HG02642 (cell line): Measurements from ENCODE around the gene NTN1.
A peak's percentile ranks its signal among the peaks of the same experiment; 100 is the strongest.

Source experiments
- ATAC-seq: cut with Tn5 transposase; IDR thresholded peaks from one replicate; pipeline ENCODE4 v1.9.1; 2021; ENCODE audit warnings: mild to moderate bottlenecking; ENCODE audit not compliant: unreplicated experiment, poor library complexity

Gene NTN1

GRCh38 chr17:9237661-9238301 lies 216.5 kb downstream of the NTN1 start:
- no peak for ATAC-seq

GRCh38 chr17:9238340-9239245 lies 217.3 kb downstream of the NTN1 start:
- ATAC-seq: no peak

GRCh38 chr17:9239246-9239792 lies 218.0 kb downstream of the NTN1 start:
- ATAC-seq: peak; percentile 10

- ATAC-seq: peak; percentile 59
Measured at GRCh38 chr17:9239793-9240658, 218.7 kb downstream of the NTN1 start.

GRCh38 chr17:9240659-9241370 lies 219.5 kb downstream of the NTN1 start:
- no peak for ATAC-seq

GRCh38 chr17:9241371-9241712 lies 220.0 kb downstream of the NTN1 start:
- ATAC-seq: no peak

- no peak for ATAC-seq
Measured at GRCh38 chr17:9241774-9242496, 220.6 kb downstream of the NTN1 start.

- no peak for ATAC-seq
Measured at GRCh38 chr17:9242497-9242881, 221.2 kb downstream of the NTN1 start.

GRCh38 chr17:9242983-9243382 lies 221.7 kb downstream of the NTN1 start:
- no peak for ATAC-seq

GRCh38 chr17:9244066-9245052 lies 223.0 kb downstream of the NTN1 start:
- no peak for ATAC-seq

GRCh38 chr17:9247401-9247938 lies 226.2 kb downstream of the NTN1 start:
- no peak for ATAC-seq

- ATAC-seq: no peak
Measured at GRCh38 chr17:9249245-9249953, 228.1 kb downstream of the NTN1 start.

- no peak for ATAC-seq
Measured at GRCh38 chr17:9251273-9251672, 230.0 kb downstream of the NTN1 start.

GRCh38 chr17:9253308-9253707 lies 232.0 kb downstream of the NTN1 start:
- no peak for ATAC-seq

- no peak for ATAC-seq
Measured at GRCh38 chr17:9254841-9255240, 233.5 kb downstream of the NTN1 start.

- ATAC-seq: no peak
Measured at GRCh38 chr17:9255833-9256232, 234.5 kb downstream of the NTN1 start.

- no peak for ATAC-seq
Measured at GRCh38 chr17:9256361-9256750, 235.0 kb downstream of the NTN1 start.
